NCI-H146 treated with DMSO at 0.1 percent for 48 hours (cell line): ENCODE results near the gene DNAAF2.
"Not testable (repeated sequence)": the region's sequence is repeated elsewhere in the genome, so short reads cannot be mapped to it uniquely, and the experiment has no call there.

Source experiments
- DNase-seq: peaks from one replicate; lab custom pipeline; 2025; ENCODE audit not compliant: unreplicated experiment; lab: John Stamatoyannopoulos, UW

DNAAF2 gene

DNA sequence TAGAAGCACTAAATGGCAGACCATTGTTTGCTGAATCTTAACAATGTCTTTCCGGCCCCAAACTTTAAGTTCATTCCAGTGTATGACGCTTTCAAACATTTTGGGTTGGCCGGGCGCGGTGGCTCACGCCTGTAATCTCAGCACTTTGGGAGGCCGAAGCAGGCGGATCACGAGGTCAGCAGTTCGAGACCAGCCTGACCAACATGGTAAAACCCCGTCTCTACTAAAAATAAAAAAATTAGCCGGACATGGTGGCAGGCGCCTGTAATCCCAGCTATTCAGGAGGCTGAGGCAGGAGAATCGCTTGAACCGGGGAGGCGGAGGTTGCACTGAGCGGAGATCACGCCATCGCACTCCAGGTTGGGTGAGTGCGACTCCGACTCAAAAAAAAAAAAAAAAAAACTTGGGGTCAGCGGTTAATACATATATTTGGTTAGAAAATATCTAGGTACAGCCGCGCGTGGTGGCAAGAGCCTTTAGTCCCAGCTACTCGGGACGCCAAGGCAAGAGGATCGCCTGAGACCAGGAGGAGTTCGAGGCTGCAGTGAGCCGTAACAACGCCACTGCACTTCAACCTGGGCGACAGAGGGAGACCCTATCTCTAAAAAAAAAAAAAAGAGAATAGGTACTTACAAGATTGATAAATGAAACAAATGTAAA is 49.9 kb downstream of the DNAAF2 start:
- DNase-seq = not testable (repeated sequence)

DNA sequence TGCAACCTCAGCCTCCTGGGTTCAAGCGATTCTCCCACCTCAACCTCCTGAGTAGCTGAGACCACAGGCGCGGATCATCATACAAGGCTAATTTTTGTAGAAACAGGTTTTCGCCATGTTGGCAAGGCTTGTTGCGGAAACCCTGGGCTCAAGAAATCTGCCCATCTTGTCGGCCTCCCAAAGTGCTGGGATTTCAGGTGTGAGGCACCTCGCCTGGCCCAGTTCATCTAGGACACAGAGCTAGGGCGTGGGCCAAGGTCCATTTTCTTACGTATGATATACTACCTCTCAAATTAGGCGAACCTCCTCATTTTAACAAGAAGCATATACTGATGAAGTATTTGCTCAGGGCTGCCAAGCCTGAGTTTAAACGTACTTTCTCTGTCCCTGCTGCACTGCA is 51.0 kb downstream of the DNAAF2 start:
- DNase-seq = no peak

DNA sequence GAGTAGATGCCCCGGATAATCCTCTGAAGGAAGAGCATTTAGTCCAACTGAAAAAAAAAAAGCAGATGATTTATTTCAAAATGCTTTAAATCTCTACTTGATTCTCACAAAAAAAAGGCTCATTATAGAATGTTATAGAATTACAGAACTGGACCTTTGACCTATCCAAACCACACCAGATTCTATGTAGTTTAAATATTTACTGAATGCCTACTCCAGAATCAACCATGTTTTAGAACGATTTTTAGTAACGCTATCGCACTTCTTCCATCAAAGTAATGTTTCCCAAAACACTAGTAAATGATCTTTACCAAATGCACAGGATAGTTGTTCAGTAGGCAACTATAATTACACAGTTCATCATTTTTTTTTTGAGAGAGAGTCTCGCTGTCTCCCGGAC is 51.4 kb downstream of the DNAAF2 start:
- DNase-seq = no peak

DNA sequence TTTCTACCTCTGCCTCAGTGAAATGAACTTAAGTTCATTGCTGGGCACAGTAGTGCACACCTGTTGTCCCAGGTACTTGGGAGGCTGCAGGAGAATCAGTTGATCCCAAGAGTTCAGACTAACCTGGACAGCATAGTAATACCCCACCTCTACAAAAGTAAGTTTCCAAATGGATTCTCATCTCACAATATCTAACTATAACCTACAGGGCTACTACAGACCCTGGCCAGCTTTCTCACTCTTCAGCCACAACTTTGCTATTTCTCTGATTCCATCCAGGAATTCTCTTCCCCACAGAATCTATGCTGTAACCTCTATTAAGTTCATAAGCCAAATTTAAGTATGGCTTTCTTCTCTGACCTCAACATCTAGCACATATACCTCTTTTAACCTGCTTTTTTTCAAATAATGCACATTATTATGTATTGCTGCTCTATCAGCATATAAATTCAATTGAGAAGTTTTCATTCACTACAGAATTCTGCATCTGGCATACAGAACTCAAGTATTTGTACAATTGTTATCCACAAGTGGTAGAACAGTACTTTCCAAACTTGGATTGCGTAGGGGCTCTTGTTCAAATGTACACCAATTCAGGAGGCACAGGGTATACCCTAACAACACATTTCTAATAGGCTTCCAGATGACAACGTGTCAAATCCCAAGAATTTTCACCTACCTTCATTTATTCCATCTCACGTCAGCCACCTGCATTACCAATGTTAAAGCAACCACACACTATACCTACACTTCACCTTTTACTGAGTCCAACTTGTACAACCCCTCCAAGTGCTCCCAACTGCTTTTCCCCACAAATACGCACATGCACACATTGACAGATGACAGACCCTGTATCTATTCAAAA is 52.7 kb downstream of the DNAAF2 start:
- DNase-seq = no peak

DNA sequence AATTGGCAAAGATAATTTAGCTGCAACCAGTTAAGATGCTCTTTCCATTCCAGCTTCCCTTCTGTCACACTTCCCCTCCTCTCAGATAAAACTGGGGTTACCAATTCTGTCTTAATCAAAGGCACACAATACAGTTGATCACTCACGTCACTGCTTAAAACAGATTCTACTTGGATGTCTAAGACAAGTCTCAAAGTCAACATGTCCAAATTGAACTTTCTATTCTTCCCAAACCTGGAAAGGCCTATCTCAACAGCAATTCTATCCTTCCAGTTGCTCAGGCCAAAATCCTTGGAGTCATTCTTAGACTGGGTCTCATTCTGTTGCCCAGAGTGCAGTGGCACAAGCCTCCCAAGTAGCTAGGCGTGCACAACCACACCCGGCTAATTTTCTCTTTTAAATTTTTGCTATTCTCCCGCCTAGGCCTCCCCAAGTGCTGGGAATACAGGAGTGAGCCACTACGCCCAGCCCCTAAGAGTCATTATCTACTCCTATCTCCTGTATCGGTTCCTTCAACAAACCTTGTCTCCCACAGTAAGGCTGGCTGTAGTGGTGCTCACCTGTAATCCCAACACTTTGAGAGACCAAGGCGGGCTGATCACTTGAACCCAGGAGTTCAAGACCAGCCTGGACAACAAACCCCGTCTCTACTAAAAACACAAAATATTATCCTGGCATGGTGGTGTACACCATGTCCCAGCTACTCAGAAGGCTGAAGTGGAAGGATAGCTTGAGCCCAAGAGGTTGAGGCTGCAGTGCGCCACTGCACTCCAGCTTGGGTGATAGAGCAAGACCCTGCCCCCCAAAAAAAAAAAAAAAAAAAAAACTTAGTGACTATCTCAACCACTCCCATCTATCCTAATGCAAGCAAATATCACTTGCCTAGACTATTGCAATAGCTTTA is 53.6 kb downstream of the DNAAF2 start:
- no peak for DNase-seq

DNA sequence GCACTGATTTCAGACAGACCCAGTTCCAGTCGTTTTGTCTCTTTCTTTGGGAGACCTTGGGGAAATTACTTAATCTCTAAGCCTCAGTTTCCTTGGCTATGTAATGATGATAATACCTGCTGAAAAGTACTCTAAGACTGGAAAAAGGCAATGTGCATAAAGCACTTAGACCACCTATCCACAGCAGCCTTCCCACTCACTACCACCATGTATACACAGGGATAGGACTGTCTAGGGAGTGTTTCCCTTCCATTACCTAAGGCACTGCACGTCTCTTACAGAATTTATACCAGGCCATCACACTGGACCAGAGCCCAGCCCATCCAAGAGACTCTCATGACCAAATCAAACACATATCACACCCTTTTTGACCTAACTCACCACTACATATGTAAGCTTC is 55.2 kb downstream of the DNAAF2 start:
- no peak for DNase-seq

DNA sequence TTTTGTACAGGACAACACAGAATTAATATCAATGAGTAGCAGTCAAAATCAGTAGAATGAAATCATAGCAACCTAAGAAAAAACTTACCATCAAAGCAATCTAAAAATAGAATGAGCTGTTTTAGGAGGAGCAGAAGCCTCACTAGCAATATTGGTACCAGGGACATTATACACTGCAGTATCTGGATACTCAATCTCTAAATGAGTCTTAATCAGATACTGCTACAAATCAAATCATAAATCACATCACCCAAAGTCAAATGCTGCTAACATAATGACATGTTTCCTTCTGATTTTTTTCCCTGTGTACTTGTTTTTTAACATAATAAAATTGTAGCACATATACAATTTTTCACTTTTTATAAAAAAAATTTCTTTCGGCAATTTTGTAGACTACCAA is 56.9 kb downstream of the DNAAF2 start:
- no peak for DNase-seq
